Ovary (tissue), 3 donors: ENCODE measurements around the gene ZNF362.

Experiments
- POLR2A ChIP-seq: fragments of 450-650 bp; IDR thresholded peaks from one replicate; pipeline ENCODE4 v1.6.1; 2017; ENCODE audit warnings: antibody characterized with exemption, mild to moderate bottlenecking, moderate library complexity
- TF ChIP-seq, protein P1 (sequence below), 3 donors: fragments of 450-650 bp in 2 of 3; fragments of 200-600 bp in 1 of 3; IDR thresholded peaks; one replicate each; pipeline versions ENCODE4 v1.5.1 to v1.8.0; 2016 to 2022; ENCODE audit warnings: antibody characterized with exemption in 3 of 3, mild to moderate bottlenecking in 1 of 3
- donor health status: DM: no; HTN: no; CAD: no.

DNA sequence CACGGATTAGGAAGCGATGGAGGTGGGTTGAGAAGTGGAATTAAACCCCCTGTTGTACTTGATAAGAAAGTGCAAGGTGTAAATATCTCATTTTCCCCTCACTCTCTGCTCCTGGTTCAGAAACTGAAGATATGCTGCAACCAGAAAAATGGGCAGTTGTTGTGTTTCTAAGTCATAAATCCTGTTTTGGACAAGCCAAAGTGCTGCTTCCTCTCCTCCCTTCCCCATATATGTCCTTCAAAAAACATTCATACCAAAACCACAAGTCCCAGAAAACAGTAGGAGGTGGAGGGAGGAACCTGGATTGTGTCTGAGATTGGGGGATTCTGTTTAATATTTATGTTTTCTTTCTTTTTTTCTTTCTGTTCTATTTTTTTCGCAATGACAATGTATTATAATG lies 13.6 kb upstream of the ZNF362 start:
- TF ChIP-seq, protein P1, sequence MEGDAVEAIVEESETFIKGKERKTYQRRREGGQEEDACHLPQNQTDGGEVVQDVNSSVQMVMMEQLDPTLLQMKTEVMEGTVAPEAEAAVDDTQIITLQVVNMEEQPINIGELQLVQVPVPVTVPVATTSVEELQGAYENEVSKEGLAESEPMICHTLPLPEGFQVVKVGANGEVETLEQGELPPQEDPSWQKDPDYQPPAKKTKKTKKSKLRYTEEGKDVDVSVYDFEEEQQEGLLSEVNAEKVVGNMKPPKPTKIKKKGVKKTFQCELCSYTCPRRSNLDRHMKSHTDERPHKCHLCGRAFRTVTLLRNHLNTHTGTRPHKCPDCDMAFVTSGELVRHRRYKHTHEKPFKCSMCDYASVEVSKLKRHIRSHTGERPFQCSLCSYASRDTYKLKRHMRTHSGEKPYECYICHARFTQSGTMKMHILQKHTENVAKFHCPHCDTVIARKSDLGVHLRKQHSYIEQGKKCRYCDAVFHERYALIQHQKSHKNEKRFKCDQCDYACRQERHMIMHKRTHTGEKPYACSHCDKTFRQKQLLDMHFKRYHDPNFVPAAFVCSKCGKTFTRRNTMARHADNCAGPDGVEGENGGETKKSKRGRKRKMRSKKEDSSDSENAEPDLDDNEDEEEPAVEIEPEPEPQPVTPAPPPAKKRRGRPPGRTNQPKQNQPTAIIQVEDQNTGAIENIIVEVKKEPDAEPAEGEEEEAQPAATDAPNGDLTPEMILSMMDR (IDR thresholded peaks at IDR 0.05) = no peak
- TF ChIP-seq POLR2A = no peak
